ENCODE results near the gene SUGP2. TPM values are rescaled to one million over a fixed set of nuclear protein-coding genes. Genes with fewer than 3 reads are reported as not detected.

SUGP2 gene
- total and polyA plus RNA-seq, 9 of the 15 experiments (the other 6 are each of a cell fraction or from before 2014, with no cell fraction given): 13.1 to 101 (median 63.1) TPM

- ATAC-seq (no peak), FAIRE-seq (no peak), DNase-seq (ENCODE audit: extremely low read depth in 1 of 4, low spot score in 3 of 4) (no peak)
- Histone ChIP-seq H3K36me3 (ENCODE audit: control insufficient read depth, insufficient read depth, low read length) (peaks cover 52% of the 10 kb centered on the region; the same call in 2 of the 3 replicates), H3K4me3 (no peak overlapping the region), H3K27me3 (ENCODE audit: control insufficient read depth in 2 of 2, insufficient read depth in 2 of 2, low read length in 2 of 2) (no peaks in the 10 kb centered on the region; a peak in 1 of 5 replicates), H2AFZ (ENCODE audit: low read depth, low read length) (no peak overlapping the region), H3K4me2 (ENCODE audit: insufficient read depth, low read length) (no peak overlapping the region), H3K9me1 (ENCODE audit: control insufficient read depth, insufficient read depth, low read length) (no peaks in the 10 kb centered on the region), H3K79me2 (ENCODE audit: control insufficient read depth, insufficient read depth, low read length) (no peaks in the 10 kb centered on the region), H3K27ac (ENCODE audit: extremely low read depth, low read depth, low read length) (no peak overlapping the region), H3K9me3 (replicated peaks; ENCODE audit: control insufficient read depth, insufficient read depth, low read depth, low read length) (no peaks in the 10 kb centered on the region), H4K20me1 (replicated peaks; ENCODE audit: control insufficient read depth, insufficient read depth, low read length) (peaks cover 5% of the 10 kb centered on the region; the same call in 1 of the 2 replicates), H3K4me1 (replicated peaks in 1 of 2; ENCODE audit: control insufficient read depth in 2 of 2, insufficient read depth in 2 of 2, low read length in 2 of 2) (peaks cover 0 to 9% of the 10 kb centered on the region in 2 experiments; a peak in 1 of 5 replicates), H3K9ac (ENCODE audit: insufficient read depth in 1 of 2, low read depth in 2 of 2, low read length in 2 of 2) (no peak overlapping the region)
- intact Hi-C loops (cut with micrococcal nuclease): no loop called here
- ChIA-PET CTCF (ENCODE audit: low intra/inter-chr PET ratio) (interaction anchor here (0.5 kb wide), 1 partner anchor 15 kb away, joined by 6 read pairs; no protein-coding TSS in a partner anchor), POLR2A (interaction anchor here (1.1 kb wide), 1 partner anchor 24 kb away, joined by 3 read pairs; no protein-coding TSS in a partner anchor)
- no TSS peak for BruUV-seq (replicated peaks)
- 92% methylated on average over 12 of the region's 14 CpGs for WGBS (ENCODE audit: insufficient coverage, low coverage, missing lambda C conversion rate)
- TF ChIP-seq POLR2G (IDR thresholded peaks at IDR 0.05; ENCODE audit: low read depth, low read length) (peak; percentile 27), SOX6 (IDR thresholded peaks at IDR 0.05) (no peak)
- in situ Hi-C loops (cut with MboI): no loop called here
Observed at GRCh38 chr19:18991468-18991867, 41.8 kb downstream of the SUGP2 start.

- Histone ChIP-seq H3K4me3 (no peak overlapping the region), H3K9ac (ENCODE audit: insufficient read depth in 1 of 2, low read depth in 2 of 2, low read length in 2 of 2) (no peak overlapping the region), H3K9me3 (replicated peaks; ENCODE audit: control insufficient read depth, insufficient read depth, low read depth, low read length) (no peaks in the 10 kb centered on the region), H3K36me3 (ENCODE audit: control insufficient read depth, insufficient read depth, low read length) (peaks cover 48% of the 10 kb centered on the region; the same call in 2 of the 3 replicates), H3K4me1 (replicated peaks in 1 of 2; ENCODE audit: control insufficient read depth in 2 of 2, insufficient read depth in 2 of 2, low read length in 2 of 2) (peaks cover 0 to 9% of the 10 kb centered on the region in 2 experiments; a peak in 1 of 5 replicates), H4K20me1 (replicated peaks; ENCODE audit: control insufficient read depth, insufficient read depth, low read length) (peaks cover 7% of the 10 kb centered on the region; the same call in 1 of the 2 replicates), H2AFZ (ENCODE audit: low read depth, low read length) (no peak overlapping the region), H3K79me2 (ENCODE audit: control insufficient read depth, insufficient read depth, low read length) (no peaks in the 10 kb centered on the region), H3K27me3 (ENCODE audit: control insufficient read depth in 2 of 2, insufficient read depth in 2 of 2, low read length in 2 of 2) (no peaks in the 10 kb centered on the region; a peak in 1 of 5 replicates), H3K9me1 (ENCODE audit: control insufficient read depth, insufficient read depth, low read length) (no peaks in the 10 kb centered on the region), H3K4me2 (ENCODE audit: insufficient read depth, low read length) (no peak overlapping the region), H3K27ac (ENCODE audit: extremely low read depth, low read depth, low read length) (no peak overlapping the region)
- ChIA-PET CTCF (ENCODE audit: low intra/inter-chr PET ratio) (interaction anchor here (0.5 kb wide), 1 partner anchor 15 kb away, joined by 6 read pairs; no protein-coding TSS in a partner anchor), POLR2A (interaction anchor here (1.1 kb wide), 1 partner anchor 24 kb away, joined by 3 read pairs; no protein-coding TSS in a partner anchor)
- intact Hi-C loops (cut with micrococcal nuclease) (no loop called here), in situ Hi-C loops (cut with MboI) (no loop called here)
- TF ChIP-seq NR2C2 (CRISPR knock-in tag; IDR thresholded peaks at IDR 0.05): no peak
- 0 out of 2 replicates have a peak, but pooled peaks have one; percentile 23 for TF ChIP-seq NR2C2 (tag; IDR thresholded peaks at IDR 0.05)
- peak; percentile 63 for TF ChIP-seq POLR2G (IDR thresholded peaks at IDR 0.05; ENCODE audit: low read depth, low read length)
- TF ChIP-seq ZNF586 (CRISPR knock-in tag; conservative IDR thresholded peaks at IDR 0.05): no peak
- TF ChIP-seq C11orf30 (IDR thresholded peaks at IDR 0.05; ENCODE audit: low read depth): no peak
- peak; percentile 36; the same call in 1 of the 2 replicates for TF ChIP-seq POLR2AphosphoS5 (IDR thresholded peaks at IDR 0.05; ENCODE audit: control insufficient read depth, insufficient read depth, low read depth, low read length)
- TF ChIP-seq MYNN (IDR thresholded peaks at IDR 0.05): peak; percentile 37; the same call in 1 of the 2 replicates
- no peak for TF ChIP-seq MYNN (CRISPR knock-in tag; IDR thresholded peaks at IDR 0.05)
- FAIRE-seq (no peak), DNase-seq (ENCODE audit: extremely low read depth in 1 of 4, low spot score in 3 of 4) (no peak), ATAC-seq (no peak)
- 85% methylated on average over 15 of the region's 16 CpGs for WGBS (ENCODE audit: insufficient coverage, low coverage, missing lambda C conversion rate)
- BruUV-seq (replicated peaks): no TSS peak
Observed at GRCh38 chr19:18991006-18991405, 42.3 kb downstream of the SUGP2 start.

Measured in K562 (cell line).